ENCODE data around the gene TMEM151B. TPM values are rescaled to one million over a fixed set of nuclear protein-coding genes. Genes with fewer than 3 reads are reported as not detected.

Gene TMEM151B
- total RNA-seq, 1 donor from 2014 or later = 0.05 TPM

GRCh38 chr6:44260451-44261297 lies 9.6 kb upstream of the TMEM151B start:
- no peak for DNase-seq (ENCODE audit: low spot score)
- no peak overlapping the region for H3K4me3 Mint-ChIP-seq (ENCODE audit: unreplicated experiment)
- H3K27me3 Mint-ChIP-seq (ENCODE audit: low read depth) = no peaks in the 10 kb centered on the region

GRCh38 chr6:44261581-44261980 lies 8.7 kb upstream of the TMEM151B start:
- no peak for TF ChIP-seq CTCF (IDR thresholded peaks at IDR 0.05)
- peak; percentile 79 for DNase-seq (ENCODE audit: low spot score)
- H3K27ac Mint-ChIP-seq (ENCODE audit: unreplicated experiment) = no peak overlapping the region
- H3K4me3 Mint-ChIP-seq (ENCODE audit: unreplicated experiment) = no peak overlapping the region
- no peaks in the 10 kb centered on the region for H3K9me3 Mint-ChIP-seq (ENCODE audit: low read depth)
- peaks cover 40% of the 10 kb centered on the region for H3K4me1 Mint-ChIP-seq (ENCODE audit: low read depth)
- no peaks in the 10 kb centered on the region for H3K36me3 Mint-ChIP-seq (ENCODE audit: low read depth)
- H3K27me3 Mint-ChIP-seq (ENCODE audit: low read depth) = no peaks in the 10 kb centered on the region

More at GRCh38 chr6:44260451-44261297, 9.6 kb upstream of the TMEM151B start:
- Mint-ChIP-seq H3K27ac (ENCODE audit: unreplicated experiment) (no peak overlapping the region), H3K36me3 (ENCODE audit: low read depth) (no peaks in the 10 kb centered on the region), H3K4me1 (ENCODE audit: low read depth) (peaks cover 48% of the 10 kb centered on the region), H3K9me3 (ENCODE audit: low read depth) (no peaks in the 10 kb centered on the region)
- no peak for TF ChIP-seq CTCF (IDR thresholded peaks at IDR 0.05)

- Mint-ChIP-seq H3K4me1 (ENCODE audit: low read depth) (peaks cover 36% of the 10 kb centered on the region), H3K36me3 (ENCODE audit: low read depth) (no peaks in the 10 kb centered on the region), H3K4me3 (ENCODE audit: unreplicated experiment) (peak overlapping the region; percentile 84), H3K27ac (ENCODE audit: unreplicated experiment) (no peak overlapping the region), H3K9me3 (ENCODE audit: low read depth) (no peaks in the 10 kb centered on the region), H3K27me3 (ENCODE audit: low read depth) (no peaks in the 10 kb centered on the region)
- DNase-seq (ENCODE audit: low spot score) = peak; percentile 54
- TF ChIP-seq CTCF (IDR thresholded peaks at IDR 0.05) = no peak
These were observed 7.5 kb upstream of the TMEM151B start for GRCh38 chr6:44262467-44263353.

- no peak for TF ChIP-seq CTCF (IDR thresholded peaks at IDR 0.05)
- peaks cover 32% of the 10 kb centered on the region for H3K4me1 Mint-ChIP-seq (ENCODE audit: low read depth)
- no peaks in the 10 kb centered on the region for H3K36me3 Mint-ChIP-seq (ENCODE audit: low read depth)
- H3K4me3 Mint-ChIP-seq (ENCODE audit: unreplicated experiment) = peak overlapping the region; percentile 84
- peak; percentile 51 for DNase-seq (ENCODE audit: low spot score)
- no peaks in the 10 kb centered on the region for H3K27me3 Mint-ChIP-seq (ENCODE audit: low read depth)
- no peaks in the 10 kb centered on the region for H3K9me3 Mint-ChIP-seq (ENCODE audit: low read depth)
- peak overlapping the region; percentile 74 for H3K27ac Mint-ChIP-seq (ENCODE audit: unreplicated experiment)
These were observed 6.7 kb upstream of the TMEM151B start for GRCh38 chr6:44263354-44264100.

Measured in chondrocyte (in vitro differentiated cells).